Activated CD4-positive, alpha-beta T cell treated with anti-CD3 and anti-CD28 coated beads for 36 hours (primary cell): ENCODE results near the gene CAB39L. TPM values are rescaled to one million over a fixed set of nuclear protein-coding genes. Genes with fewer than 3 reads are reported as not detected.

Source experiments
- ATAC-seq: fragments of 200-7000 bp; cut with Tn5 transposase; one replicate; pipeline ENCODE4 v1.10.0; 2021; ENCODE audit warnings: mild to moderate bottlenecking, moderate library complexity
- CTCF ChIA-PET: fragments of 350-600 bp; sonication (Branson Sonifier 250); formaldehyde crosslinking; loops from one replicate; lab custom pipeline; 2021; ENCODE audit warnings: antibody characterized with exemption; lab: Charles Lee
- POLR2A ChIA-PET: fragments of 350-600 bp; sonication (Branson Sonifier 250); formaldehyde crosslinking; loops from one replicate; lab custom pipeline; 2021; ENCODE audit warnings: antibody characterized with exemption, inconsistent platforms; lab: Charles Lee
- DNase-seq: peaks from one replicate; pipeline ENCODE4 v3.0.0-alpha.2; 2020
- H3K27ac Mint-ChIP-seq: one replicate; pipeline ENCODE4 v1.8.0; 2021; ENCODE audit warnings: mixed read lengths
- H3K27me3 Mint-ChIP-seq: one replicate; pipeline ENCODE4 v1.8.0; 2021; ENCODE audit warnings: mixed read lengths
- H3K36me3 Mint-ChIP-seq: one replicate; pipeline ENCODE4 v1.8.0; 2021; ENCODE audit warnings: low read depth, mixed read lengths
- H3K4me1 Mint-ChIP-seq: one replicate; pipeline ENCODE4 v1.8.0; 2021; ENCODE audit warnings: mixed read lengths
- H3K4me3 Mint-ChIP-seq: one replicate; pipeline ENCODE4 v1.8.0; 2021; ENCODE audit warnings: mild to moderate bottlenecking, moderate library complexity, mixed read lengths
- H3K9me3 Mint-ChIP-seq: one replicate; pipeline ENCODE4 v1.8.0; 2021; ENCODE audit warnings: low read depth, mixed read lengths
- intact Hi-C, 2 experiments: fragments of 100-400 bp; cut with DNase I in 1 of 2; cut with micrococcal nuclease in 1 of 2; formaldehyde crosslinking; loops; one replicate each; pipeline versions ENCODE4 v1.14.2 to v1.15.1; 2022 to 2024; cut with DNase I, micrococcal nuclease
- total RNA-seq, 2 experiments: library from RNA; stranded (reverse); gene quantifications; one replicate each; pipeline ENCODE4 v1.2.3, GENCODE V29; 2021

The CAB39L gene
- 1 to 10 TPM; 4.8 to 5.7 TPM for total RNA-seq

GRCh38 chr13:49443704-49444523, at the start of gene CAB39L, which contains the start of gene SETDB2:
TSS of gene CAB39L (minus strand) at chr13:49444064. CDS start at chr13:49382910, 61,154 bp downstream.
TSS of gene SETDB2 (plus strand) at chr13:49444274. CDS start at chr13:49451894, 7,620 bp downstream.
- Mint-ChIP-seq H3K9me3 (no peaks in the 10 kb centered on the region), H3K4me3 (peak within 1 kb of the TSS; percentile 100), H3K36me3 (peaks cover 12% of the 10 kb centered on the region), H3K4me1 (peaks cover 57% of the 10 kb centered on the region), H3K27me3 (no peaks in the 10 kb centered on the region), H3K27ac (peak within 1 kb of the TSS; percentile 100)
- DNase-seq (peak; percentile 99), ATAC-seq (peak; percentile 94)
- intact Hi-C loops: loop anchor here (1.0 to 10.0 kb wide), 19 partner anchors 50 to 1467 kb away; partner anchors contain the start of genes EBPL (in 2 of the 2), KPNA3 (in 2 of the 2), RCBTB1 (in 2 of the 2) and CDADC1 (in 1 of the 2)
- POLR2A ChIA-PET: interaction anchor here (0.7 to 4.3 kb wide), 6 partner anchors 8 to 349 kb away, joined by 3 to 30 read pairs (median 4); partner anchors contain the start of genes KPNA3, PHF11 and RCBTB1
- CTCF ChIA-PET: interaction anchor here (0.6 to 1.3 kb wide), 6 partner anchors 11 to 561 kb away, joined by 3 to 5 read pairs (median 3); partner anchors contain the start of gene PHF11

- Mint-ChIP-seq H3K36me3 (peaks cover 33% of the 10 kb centered on the region), H3K27me3 (no peaks in the 10 kb centered on the region), H3K4me1 (no peaks in the 10 kb centered on the region), H3K27ac (no peak overlapping the region), H3K9me3 (no peaks in the 10 kb centered on the region), H3K4me3 (no peak overlapping the region)
- ChIA-PET CTCF (no interaction called here), POLR2A (no interaction called here)
- DNase-seq (no peak), ATAC-seq (no peak)
- intact Hi-C loops: no loop called here
Observed at GRCh38 chr13:49488563-49488962, 44.7 kb upstream of the CAB39L start.

GRCh38 chr13:49481788-49482187, 37.9 kb upstream of the CAB39L start:
- ChIA-PET POLR2A (no interaction called here), CTCF (interaction anchor here (1.0 to 1.5 kb wide), 3 partner anchors 12 to 37 kb away, joined by 3 to 7 read pairs (median 3); no protein-coding TSS in a partner anchor)
- no peak for ATAC-seq
- Mint-ChIP-seq H3K27me3 (no peaks in the 10 kb centered on the region), H3K36me3 (peaks cover 50% of the 10 kb centered on the region), H3K27ac (no peak overlapping the region), H3K4me3 (no peak overlapping the region), H3K4me1 (no peaks in the 10 kb centered on the region), H3K9me3 (no peaks in the 10 kb centered on the region)
- DNase-seq: no peak
- intact Hi-C loops: no loop called here

GRCh38 chr13:49476529-49476928, 32.7 kb upstream of the CAB39L start:
- ATAC-seq: no peak
- ChIA-PET POLR2A (no interaction called here), CTCF (no interaction called here)

GRCh38 chr13:49472186-49472585, 28.3 kb upstream of the CAB39L start:
- Mint-ChIP-seq H3K27ac (no peak overlapping the region), H3K4me3 (no peak overlapping the region), H3K9me3 (no peaks in the 10 kb centered on the region), H3K36me3 (peaks cover 27% of the 10 kb centered on the region), H3K4me1 (peaks cover 3% of the 10 kb centered on the region), H3K27me3 (no peaks in the 10 kb centered on the region)
- ATAC-seq (peak; percentile 44), DNase-seq (no peak)
- POLR2A ChIA-PET: no interaction called here
- CTCF ChIA-PET: no interaction called here
- intact Hi-C loops: no loop called here

More at GRCh38 chr13:49476529-49476928, 32.7 kb upstream of the CAB39L start:
- Mint-ChIP-seq H3K4me3 (no peak overlapping the region), H3K4me1 (peaks cover 3% of the 10 kb centered on the region), H3K27me3 (no peaks in the 10 kb centered on the region), H3K36me3 (peaks cover 32% of the 10 kb centered on the region), H3K27ac (no peak overlapping the region), H3K9me3 (no peaks in the 10 kb centered on the region)
- intact Hi-C loops: no loop called here
- DNase-seq: no peak

GRCh38 chr13:49466292-49466838, 22.5 kb upstream of the CAB39L start:
- peaks cover 58% of the 10 kb centered on the region for H3K36me3 Mint-ChIP-seq

GRCh38 chr13:49464621-49465325, 20.9 kb upstream of the CAB39L start:
- no peaks in the 10 kb centered on the region for H3K4me1 Mint-ChIP-seq
- no peaks in the 10 kb centered on the region for H3K27me3 Mint-ChIP-seq
- POLR2A ChIA-PET: no interaction called here
- ATAC-seq (no peak), DNase-seq (no peak)
- intact Hi-C loops: no loop called here
- H3K9me3 Mint-ChIP-seq: peaks cover 4% of the 10 kb centered on the region
- H3K36me3 Mint-ChIP-seq: peaks cover 62% of the 10 kb centered on the region
- CTCF ChIA-PET: no interaction called here
- H3K4me3 Mint-ChIP-seq: no peak overlapping the region
- H3K27ac Mint-ChIP-seq: no peak overlapping the region

More at GRCh38 chr13:49466292-49466838, 22.5 kb upstream of the CAB39L start:
- peaks cover 4% of the 10 kb centered on the region for H3K9me3 Mint-ChIP-seq
- no peak overlapping the region for H3K4me3 Mint-ChIP-seq
- ATAC-seq (no peak), DNase-seq (no peak)
- intact Hi-C loops: no loop called here
- POLR2A ChIA-PET: no interaction called here
- H3K4me1 Mint-ChIP-seq: no peaks in the 10 kb centered on the region
- CTCF ChIA-PET: interaction anchor here (0.6 to 1.2 kb wide), 2 partner anchors 26 to 183 kb away, joined by 3 read pairs; no protein-coding TSS in a partner anchor
- H3K27me3 Mint-ChIP-seq: no peaks in the 10 kb centered on the region
- H3K27ac Mint-ChIP-seq: no peak overlapping the region

GRCh38 chr13:49464085-49464484, 20.2 kb upstream of the CAB39L start:
- Mint-ChIP-seq H3K9me3 (peaks cover 4% of the 10 kb centered on the region), H3K4me1 (no peaks in the 10 kb centered on the region), H3K36me3 (peaks cover 55% of the 10 kb centered on the region), H3K4me3 (no peak overlapping the region), H3K27ac (no peak overlapping the region), H3K27me3 (no peaks in the 10 kb centered on the region)
- CTCF ChIA-PET: no interaction called here
- intact Hi-C loops: no loop called here
- DNase-seq (no peak), ATAC-seq (no peak)
- POLR2A ChIA-PET: no interaction called here

- Mint-ChIP-seq H3K36me3 (peaks cover 44% of the 10 kb centered on the region), H3K27me3 (no peaks in the 10 kb centered on the region), H3K4me3 (no peak overlapping the region), H3K4me1 (peaks cover 10% of the 10 kb centered on the region), H3K9me3 (peaks cover 4% of the 10 kb centered on the region), H3K27ac (no peak overlapping the region)
- POLR2A ChIA-PET: no interaction called here
- intact Hi-C loops: no loop called here
- ATAC-seq (no peak), DNase-seq (no peak)
- CTCF ChIA-PET: interaction anchor here (1.1 to 1.2 kb wide), 3 partner anchors 12 to 147 kb away, joined by 3 to 7 read pairs (median 3); no protein-coding TSS in a partner anchor
Observed at GRCh38 chr13:49459580-49459979, 15.7 kb upstream of the CAB39L start.

- ATAC-seq: no peak
- DNase-seq: no peak
- H3K9me3 Mint-ChIP-seq: no peaks in the 10 kb centered on the region
- H3K27ac Mint-ChIP-seq: no peak overlapping the region
- H3K4me1 Mint-ChIP-seq: peaks cover 17% of the 10 kb centered on the region
- H3K27me3 Mint-ChIP-seq: no peaks in the 10 kb centered on the region
- intact Hi-C loops: no loop called here
- POLR2A ChIA-PET: no interaction called here
- no peak overlapping the region for H3K4me3 Mint-ChIP-seq
- H3K36me3 Mint-ChIP-seq: peaks cover 32% of the 10 kb centered on the region
- CTCF ChIA-PET: interaction anchor here (0.7 kb wide), 1 partner anchor 662 kb away, joined by 3 read pairs; no protein-coding TSS in a partner anchor
Observed at GRCh38 chr13:49457221-49457620, 13.4 kb upstream of the CAB39L start.

GRCh38 chr13:49456156-49456555, 12.3 kb upstream of the CAB39L start:
- ATAC-seq: no peak
- intact Hi-C loops: no loop called here
- Mint-ChIP-seq H3K27ac (no peak overlapping the region), H3K9me3 (no peaks in the 10 kb centered on the region), H3K27me3 (no peaks in the 10 kb centered on the region), H3K4me1 (peaks cover 17% of the 10 kb centered on the region), H3K36me3 (peaks cover 25% of the 10 kb centered on the region), H3K4me3 (no peak overlapping the region)
- no peak for DNase-seq
- ChIA-PET POLR2A (no interaction called here), CTCF (no interaction called here)
